GM12801 (cell line): ENCODE data around the gene SSRP1.

Experiments
- CTCF ChIP-seq: IDR thresholded peaks from one replicate; pipeline ENCODE4 v1.5.1; 2011; ENCODE audit warnings: control low read depth; ENCODE audit not compliant: insufficient read length; ENCODE audit errors: extremely low read depth

Gene SSRP1

DNA sequence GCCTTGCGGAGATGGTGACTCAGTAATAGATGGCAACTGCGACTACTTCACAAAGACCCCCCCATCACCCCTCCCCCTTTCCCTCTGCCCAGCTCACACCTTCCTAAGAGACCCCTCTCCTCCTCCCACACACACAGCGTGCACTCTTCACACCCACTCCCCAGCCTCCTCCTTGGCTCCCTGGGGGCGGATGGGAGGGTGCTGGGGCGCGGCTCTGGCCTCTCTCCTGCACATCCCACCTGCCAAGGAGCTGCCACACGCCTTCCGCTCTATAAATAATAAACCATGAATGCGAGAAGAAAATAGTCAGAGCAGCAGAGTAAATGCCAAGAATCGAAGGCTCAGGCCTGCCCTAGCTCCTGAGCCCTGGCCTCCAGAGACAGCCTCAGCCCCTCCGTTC, 7.0 kb upstream of the SSRP1 start:
- no peak for TF ChIP-seq CTCF

GRCh38 chr11:57341250-57341808, 5.6 kb upstream of the SSRP1 start:
- TF ChIP-seq CTCF, result no peak

DNA sequence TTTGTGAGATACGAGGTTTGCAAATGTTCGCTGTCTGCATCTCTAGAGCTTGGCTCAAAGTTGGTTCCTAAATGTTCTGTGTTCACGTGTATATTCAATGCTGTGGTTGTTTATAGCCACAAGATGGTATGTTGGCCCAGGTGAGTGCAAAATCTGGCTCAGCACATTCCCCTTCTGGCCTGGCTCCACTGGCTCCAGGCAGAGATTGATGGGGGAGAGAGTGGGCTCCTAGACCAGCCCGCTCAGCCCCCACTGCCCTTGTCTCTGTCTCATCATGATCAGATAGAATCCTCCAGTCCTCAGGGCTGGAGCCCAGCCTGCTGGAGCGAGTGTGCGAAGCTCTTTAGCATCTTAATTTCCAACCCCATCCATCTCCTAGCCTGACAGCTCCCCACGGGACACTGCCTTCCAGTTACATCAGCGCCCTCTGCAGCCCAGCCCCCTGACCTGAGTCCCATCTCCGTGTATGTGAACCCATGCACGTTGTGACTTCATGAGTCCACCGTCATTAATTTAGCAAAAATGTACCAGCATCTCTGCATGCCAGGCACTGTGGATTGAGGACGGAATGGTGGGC, 4.4 kb upstream of the SSRP1 start:
- TF ChIP-seq CTCF, result no peak

GRCh38 chr11:57339328-57339727, 3.6 kb upstream of the SSRP1 start:
- no peak for TF ChIP-seq CTCF

- TF ChIP-seq CTCF, result no peak
Observed at GRCh38 chr11:57338142-57338541, 2.5 kb upstream of the SSRP1 start, which contains the start of gene P2RX3. Gene P2RX3 (plus strand): TSS chr11:57338352. CDS start chr11:57338551, 199 bp downstream.

DNA sequence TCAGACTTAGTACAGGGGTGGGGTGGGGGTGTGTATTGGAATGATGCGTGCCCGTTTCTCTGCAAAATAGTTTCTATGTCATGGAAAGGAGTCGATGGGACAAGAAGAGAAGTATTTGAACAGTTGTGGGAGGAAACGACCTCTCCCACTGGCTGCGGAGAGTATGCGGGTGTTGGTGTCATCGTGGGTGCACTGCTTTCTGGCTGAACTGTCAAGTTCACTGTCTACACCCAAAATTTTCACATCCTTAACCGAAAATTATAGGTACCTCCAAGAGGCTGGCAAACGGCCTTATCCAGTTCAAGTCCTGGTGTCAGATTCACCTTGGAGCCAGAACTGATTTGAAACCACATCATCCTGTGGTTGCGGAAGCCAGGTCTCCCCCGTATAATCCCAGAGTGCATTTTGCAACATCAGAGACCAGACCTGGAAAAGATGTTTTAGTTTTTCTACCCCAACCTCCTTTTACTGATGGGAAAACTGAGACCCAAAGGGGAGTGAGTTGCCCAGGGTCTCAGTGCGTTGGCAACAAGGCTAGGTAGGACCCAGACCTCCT, 497 bp upstream of the SSRP1 start:
- TF ChIP-seq CTCF, result no peak

DNA sequence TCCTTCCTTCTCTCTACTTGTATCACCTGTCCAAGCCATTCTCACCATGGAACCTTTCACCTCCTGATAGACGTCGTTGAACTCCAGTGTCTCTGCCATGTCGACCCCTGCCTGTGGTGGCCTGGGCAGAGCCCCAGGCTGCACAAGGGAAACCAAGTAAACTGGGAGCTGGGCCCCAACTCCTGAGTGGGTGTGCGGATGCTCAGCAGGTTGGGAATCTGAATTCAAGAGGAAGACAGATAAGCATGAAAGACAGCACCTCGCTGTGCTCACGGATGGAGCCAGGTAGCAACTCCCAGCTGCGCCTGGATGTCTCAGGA, 709 bp downstream of the SSRP1 start:
- TF ChIP-seq CTCF, result no peak
